Smooth muscle cell of the brain vasculature (primary cell): ENCODE data around the gene PAX2.
"Not testable (repeated sequence)": the region's sequence is repeated elsewhere in the genome, so short reads cannot be mapped to it uniquely, and the experiment has no call there.

Source experiments
- DNase-seq: peaks from one replicate; pipeline ENCODE4 v3.0.0-alpha.2; 2012; ENCODE audit warnings: low read depth, low spot score

PAX2 gene

GRCh38 chr10:100744987-100745881 lies at the start of gene PAX2:
Gene PAX2 (plus strand): TSS chr10:100745582. CDS start chr10:100746261, 679 bp downstream.
- DNase-seq = no peak

DNA sequence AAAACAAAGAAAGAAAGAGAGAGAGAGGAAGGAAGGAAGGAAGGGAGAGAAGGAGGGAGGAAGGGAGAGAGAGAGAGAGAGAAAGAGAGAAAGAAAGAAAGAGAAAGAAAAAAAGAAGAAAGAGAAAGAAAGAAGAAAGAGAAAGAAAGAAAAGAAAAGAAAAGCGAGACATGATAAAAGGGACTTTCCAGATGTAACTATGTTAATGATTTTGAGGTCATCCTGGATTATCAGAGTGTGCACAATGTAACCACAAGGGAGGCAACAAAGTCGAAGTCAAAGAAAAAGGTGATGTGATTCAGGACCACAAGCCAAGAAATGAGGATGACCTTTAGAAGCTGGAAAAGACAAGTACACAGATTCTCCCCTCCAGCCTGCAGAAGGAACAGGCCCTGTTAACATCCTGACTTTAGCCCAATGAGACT lies 48.9 kb upstream of the PAX2 start:
- no peak for DNase-seq

- DNase-seq = no peak
These were observed 48.3 kb upstream of the PAX2 start for GRCh38 chr10:100697070-100697469.

DNA sequence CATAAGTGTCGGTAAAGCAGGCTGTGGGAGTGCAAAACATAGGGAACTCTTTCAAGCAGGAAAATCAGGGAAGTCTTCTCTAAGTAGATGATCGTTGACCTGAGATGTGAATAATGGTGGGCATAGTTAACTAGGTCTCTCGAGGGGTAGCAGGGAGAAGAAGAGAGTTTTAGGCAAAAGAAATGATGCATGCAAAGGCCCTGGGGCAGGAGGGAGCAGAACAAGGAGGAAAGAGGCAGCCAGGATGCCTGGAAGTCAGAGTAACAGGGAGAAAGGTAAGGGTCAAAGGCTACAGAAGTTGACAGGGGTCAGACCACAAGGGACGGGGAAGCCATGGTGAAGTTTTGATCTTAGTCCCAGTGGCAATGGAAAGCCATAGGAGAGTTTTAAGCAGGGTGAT lies 47.8 kb upstream of the PAX2 start:
- no peak for DNase-seq

DNA sequence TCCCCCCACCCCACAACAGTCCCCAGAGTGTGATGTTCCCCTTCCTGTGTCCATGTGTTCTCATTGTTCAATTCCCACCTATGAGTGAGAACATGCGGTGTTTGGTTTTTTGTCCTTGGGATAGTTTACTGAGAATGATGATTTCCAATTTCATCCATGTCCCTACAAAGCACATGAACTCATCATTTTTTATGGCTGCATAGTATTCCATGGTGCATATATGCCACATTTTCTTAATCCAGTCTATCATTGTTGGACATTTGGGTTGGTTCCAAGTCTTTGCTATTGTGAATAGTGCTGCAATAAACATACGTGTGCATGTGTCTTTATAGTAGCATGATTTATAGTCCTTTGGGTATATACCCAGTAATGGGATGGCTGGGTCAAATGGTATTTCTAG lies 43.7 kb upstream of the PAX2 start:
- DNase-seq = not testable (repeated sequence)

DNA sequence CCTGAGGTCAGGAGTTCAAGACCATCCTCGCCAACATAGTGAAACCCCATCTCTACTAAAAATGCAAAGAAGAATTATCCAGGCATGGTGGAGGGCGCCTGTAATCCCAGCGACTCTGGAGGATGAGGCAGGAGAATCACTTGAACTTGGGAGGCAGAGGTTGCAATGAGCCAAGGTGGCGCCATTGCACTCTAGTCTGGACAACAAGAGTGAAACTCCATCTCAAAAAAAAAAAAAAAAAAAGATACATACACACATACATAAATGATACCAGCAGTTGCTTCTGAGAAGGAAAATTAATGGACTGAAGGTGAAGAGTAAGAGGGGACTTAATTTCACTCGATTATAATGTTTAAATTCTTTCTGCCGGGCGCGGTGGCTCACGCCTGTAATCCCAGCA lies 40.2 kb upstream of the PAX2 start:
- DNase-seq = no peak

DNA sequence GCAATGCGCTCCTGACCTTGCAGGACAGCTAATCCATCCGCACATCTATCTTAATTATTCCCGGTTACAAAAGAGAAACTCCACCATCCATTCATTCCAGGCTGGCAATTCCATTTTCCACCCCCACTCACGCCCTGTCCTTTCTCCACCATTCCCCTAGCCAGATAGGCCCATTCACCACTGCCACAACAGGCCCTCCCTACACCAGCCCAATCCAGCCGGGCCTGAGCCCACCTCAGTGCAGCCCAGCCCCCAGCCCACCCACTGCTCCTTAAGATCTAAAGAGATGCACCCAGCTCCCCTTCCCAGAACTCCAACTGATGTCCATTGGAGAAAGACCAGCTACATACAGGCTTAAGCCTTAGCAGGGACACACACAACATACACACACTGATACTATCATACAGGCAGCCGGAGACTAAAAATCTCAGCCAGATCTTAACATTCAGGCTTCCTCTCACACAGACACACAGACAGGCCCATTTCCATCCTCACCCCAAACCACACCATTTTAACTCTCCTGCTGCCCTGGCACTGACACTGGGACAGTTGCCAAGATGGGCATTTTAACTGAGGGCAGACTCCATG lies 38.0 kb upstream of the PAX2 start:
- DNase-seq = no peak

DNA sequence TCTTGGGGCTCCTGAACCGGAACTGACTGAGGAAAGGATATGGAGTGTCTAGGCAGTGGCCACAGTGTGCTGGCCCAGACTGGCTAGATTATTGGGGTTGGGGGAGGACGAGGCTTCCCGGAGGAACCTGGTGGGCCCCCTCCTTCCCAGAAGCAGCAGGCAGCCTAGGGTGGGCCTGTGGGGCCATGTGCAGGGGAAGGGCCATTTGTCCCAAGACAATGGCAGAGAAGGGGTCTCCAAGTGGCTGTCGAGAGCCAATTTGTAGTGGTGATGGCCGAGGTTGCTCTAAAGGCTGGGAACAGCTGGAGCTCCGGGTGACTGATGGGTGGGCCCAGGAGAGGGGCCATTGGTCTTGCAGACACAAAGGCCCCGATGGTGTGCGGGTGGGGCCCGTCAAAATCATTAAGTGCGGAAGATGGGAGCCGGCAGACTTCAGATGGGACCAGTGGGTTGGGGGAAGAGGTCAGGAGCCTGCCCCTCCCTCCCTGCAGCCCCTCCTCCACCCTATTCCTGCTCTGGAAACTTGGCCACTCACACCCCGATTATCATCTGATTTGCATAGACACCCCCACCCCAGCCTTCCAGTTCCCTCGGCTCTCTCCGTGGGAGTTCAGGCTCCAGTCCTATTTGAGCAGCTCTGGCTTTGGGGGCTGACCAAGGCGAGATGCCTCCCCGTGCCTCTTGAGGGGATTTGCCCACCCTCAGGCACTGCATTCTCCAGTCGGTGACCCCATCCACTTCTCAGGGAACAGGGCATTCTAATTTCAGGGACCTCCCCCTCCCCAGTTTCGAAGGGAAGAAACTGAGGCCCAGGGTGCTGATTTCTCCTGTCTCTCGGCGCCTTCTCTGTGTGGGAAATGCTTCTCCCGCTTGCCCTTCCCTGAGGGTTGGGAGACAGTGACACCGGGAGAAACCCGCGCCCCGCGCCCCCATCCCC lies 36.0 kb upstream of the PAX2 start:
- no peak for DNase-seq

GRCh38 chr10:100710151-100710871 lies 35.1 kb upstream of the PAX2 start:
- DNase-seq = no peak

- DNase-seq = no peak
These were observed 32.1 kb upstream of the PAX2 start for GRCh38 chr10:100713049-100713858.

DNA sequence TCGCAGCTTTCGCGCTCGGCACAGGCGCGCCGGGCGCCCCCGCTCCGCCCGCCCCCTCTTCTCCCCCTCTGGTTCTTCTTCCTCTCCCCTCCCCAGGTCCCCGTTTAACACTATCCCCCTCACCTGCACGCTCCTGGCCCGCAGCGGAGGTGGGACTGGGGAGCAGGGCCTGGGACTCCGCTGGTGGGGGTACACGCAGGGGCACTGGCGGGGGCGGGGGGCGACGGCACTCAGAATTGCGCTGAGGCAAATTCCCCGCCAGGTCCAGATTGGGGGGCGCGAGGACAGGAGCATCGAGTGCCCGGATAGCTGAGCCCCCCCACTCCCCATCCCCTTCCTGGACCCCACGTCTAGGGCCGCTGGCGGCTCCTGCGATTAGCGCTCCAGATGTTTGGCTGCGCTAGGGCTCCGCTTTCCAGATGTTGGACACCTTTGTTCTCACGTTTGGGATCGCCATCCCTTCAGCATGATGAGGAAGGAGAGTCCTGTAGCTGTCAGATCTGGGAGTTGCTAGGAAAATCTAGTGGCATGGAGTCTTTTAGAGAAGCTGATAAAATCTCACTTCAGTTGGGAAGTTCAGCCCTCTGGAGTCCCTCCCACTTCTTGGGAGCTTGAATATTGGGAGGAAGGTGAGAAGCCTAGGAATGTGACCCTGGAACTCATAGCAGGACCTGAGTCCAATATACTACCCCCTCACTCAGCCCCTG lies 31.4 kb upstream of the PAX2 start:
- no peak for DNase-seq

- no peak for DNase-seq
These were observed 30.8 kb upstream of the PAX2 start for GRCh38 chr10:100714566-100714950.

GRCh38 chr10:100715101-100715444 lies 30.3 kb upstream of the PAX2 start:
- DNase-seq = no peak

- DNase-seq = no peak
These were observed 29.7 kb upstream of the PAX2 start for GRCh38 chr10:100715445-100716385.

GRCh38 chr10:100717166-100717565 lies 28.2 kb upstream of the PAX2 start:
- DNase-seq = no peak

DNA sequence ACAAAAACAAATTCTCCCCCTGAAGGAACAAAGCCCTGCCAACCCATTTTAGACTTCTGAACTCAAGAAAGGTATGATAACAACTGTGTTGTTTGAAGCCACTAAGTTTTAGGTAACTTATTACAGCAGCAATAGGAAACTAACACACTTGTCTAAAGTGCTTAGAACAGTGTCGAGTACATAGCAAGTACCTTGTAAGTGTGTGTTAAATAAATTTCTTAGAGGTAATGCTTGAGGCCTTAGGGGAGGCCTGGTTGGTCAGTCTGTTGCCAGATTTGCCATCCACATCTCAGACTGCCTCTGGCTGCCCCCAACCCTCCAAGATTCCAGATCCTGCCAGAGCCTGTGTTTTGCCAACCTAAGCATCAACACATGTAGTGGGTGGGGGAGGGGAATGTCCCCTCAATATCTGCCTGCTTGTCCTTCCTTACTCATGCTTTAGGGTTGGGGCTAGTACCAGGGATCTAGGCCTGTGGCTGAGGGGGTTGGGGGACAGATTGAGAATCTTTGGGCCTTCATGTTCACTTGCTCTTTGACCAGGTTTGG lies 27.1 kb upstream of the PAX2 start:
- no peak for DNase-seq

- DNase-seq = no peak
These were observed 22.2 kb upstream of the PAX2 start for GRCh38 chr10:100723180-100723579.

DNA sequence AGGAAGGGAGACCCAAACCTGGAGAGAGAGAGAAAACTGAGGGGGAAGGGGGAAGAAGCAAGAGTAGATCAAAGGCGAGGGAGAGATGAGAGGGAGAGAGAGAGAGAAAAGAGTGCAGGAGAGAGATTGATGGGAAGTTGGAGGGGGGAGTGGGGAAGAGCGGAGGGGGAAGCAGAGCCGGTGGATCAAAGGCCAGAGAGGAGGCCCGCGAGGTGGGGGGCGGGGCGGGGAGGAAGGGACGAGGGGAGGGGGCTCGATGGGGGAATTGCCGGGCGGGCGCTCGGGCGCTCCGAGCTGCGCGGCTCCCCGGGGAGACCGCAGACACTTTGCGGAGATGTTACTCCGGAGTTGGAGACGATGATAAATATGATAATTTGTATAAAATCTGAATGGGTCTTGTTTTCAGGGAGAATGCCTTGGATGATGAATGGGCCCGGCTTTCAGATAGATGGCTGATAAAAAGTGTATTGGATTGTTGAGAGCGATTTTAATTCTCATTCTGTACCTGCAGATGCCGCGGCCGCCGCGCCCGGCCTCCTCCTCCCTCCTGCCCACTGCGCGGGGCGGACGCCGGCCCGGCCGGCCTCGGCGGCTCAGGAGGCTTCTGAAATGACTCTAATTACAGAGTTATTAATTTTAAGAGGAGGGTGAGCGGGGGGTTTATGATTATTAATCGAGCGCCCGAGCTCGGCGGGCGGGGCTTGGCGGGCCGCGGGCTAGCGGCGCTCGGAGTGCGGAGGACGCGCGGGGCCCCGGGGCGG lies 21.4 kb upstream of the PAX2 start:
- DNase-seq = no peak
